ENCODE data around the gene CGB3. TPM values are rescaled to one million over a fixed set of nuclear protein-coding genes. Genes with fewer than 3 reads are reported as not detected.

CGB3 gene
- total RNA-seq, 1 experiment from 2014 or later = not detected

- in situ Hi-C loops (cut with HindIII; ENCODE audit: low sequenced_read_pairs) = no loop called here
- peak; percentile 47 for DNase-seq (ENCODE audit: low spot score)
Observed at GRCh38 chr19:48992581-48993174, 31.5 kb downstream of the CGB3 start.

GRCh38 chr19:48991873-48992580, 32.1 kb downstream of the CGB3 start:
- DNase-seq (ENCODE audit: low spot score) = peak; percentile 58
- in situ Hi-C loops (cut with HindIII; ENCODE audit: low sequenced_read_pairs) = no loop called here

GRCh38 chr19:48991011-48991609, 33.0 kb downstream of the CGB3 start:
- in situ Hi-C loops (cut with HindIII; ENCODE audit: low sequenced_read_pairs) = no loop called here
- DNase-seq (ENCODE audit: low spot score) = no peak

- in situ Hi-C loops (cut with HindIII; ENCODE audit: low sequenced_read_pairs) = no loop called here
- DNase-seq (ENCODE audit: low spot score) = no peak
Observed at GRCh38 chr19:48990400-48990799, 33.7 kb downstream of the CGB3 start.

GRCh38 chr19:48989701-48990291, 34.3 kb downstream of the CGB3 start:
- in situ Hi-C loops (cut with HindIII; ENCODE audit: low sequenced_read_pairs) = no loop called here
- peak; percentile 26 for DNase-seq (ENCODE audit: low spot score)

GRCh38 chr19:48988860-48989259, 35.3 kb downstream of the CGB3 start:
- in situ Hi-C loops (cut with HindIII; ENCODE audit: low sequenced_read_pairs) = no loop called here
- DNase-seq (ENCODE audit: low spot score) = no peak

- DNase-seq (ENCODE audit: low spot score) = no peak
- in situ Hi-C loops (cut with HindIII; ENCODE audit: low sequenced_read_pairs) = no loop called here
Observed at GRCh38 chr19:48988286-48988685, 35.8 kb downstream of the CGB3 start.

GRCh38 chr19:48987323-48987722, 36.8 kb downstream of the CGB3 start:
- no peak for DNase-seq (ENCODE audit: low spot score)
- in situ Hi-C loops (cut with HindIII; ENCODE audit: low sequenced_read_pairs) = no loop called here

GRCh38 chr19:48986211-48986610, 37.9 kb downstream of the CGB3 start:
- in situ Hi-C loops (cut with HindIII; ENCODE audit: low sequenced_read_pairs) = no loop called here

GRCh38 chr19:48985711-48986110, 38.4 kb downstream of the CGB3 start:
- in situ Hi-C loops (cut with HindIII; ENCODE audit: low sequenced_read_pairs) = no loop called here
- DNase-seq (ENCODE audit: low spot score) = no peak

More at GRCh38 chr19:48986211-48986610, 37.9 kb downstream of the CGB3 start:
- no peak for DNase-seq (ENCODE audit: low spot score)

- in situ Hi-C loops (cut with HindIII; ENCODE audit: low sequenced_read_pairs) = no loop called here
Observed at GRCh38 chr19:48982280-48982679, 41.9 kb downstream of the CGB3 start.

GRCh38 chr19:48977061-48977460, 47.1 kb downstream of the CGB3 start:
- in situ Hi-C loops (cut with HindIII; ENCODE audit: low sequenced_read_pairs) = no loop called here
- no peak for DNase-seq (ENCODE audit: low spot score)

More at GRCh38 chr19:48982280-48982679, 41.9 kb downstream of the CGB3 start:
- peak; percentile 26 for DNase-seq (ENCODE audit: low spot score)

- DNase-seq (ENCODE audit: low spot score) = peak; percentile 72
- in situ Hi-C loops (cut with HindIII; ENCODE audit: low sequenced_read_pairs) = no loop called here
Observed at GRCh38 chr19:48975947-48976847, 47.9 kb downstream of the CGB3 start.

Other genes starting within 250 kb of the CGB3 start
- gene BCAT2, start 213.3 kb downstream of the CGB3 start, total RNA-seq (2014; rRNA removed; shearing (Covaris generic)) = 43.4 and 44.1 TPM in 2 replicates
- 62.8 and 69.0 TPM in 2 replicates for gene HSD17B14, start 187.8 kb downstream of the CGB3 start, total RNA-seq (2014; rRNA removed; shearing (Covaris generic))
- 12.4 and 20.4 TPM in 2 replicates for gene PLEKHA4, start 155.7 kb downstream of the CGB3 start, total RNA-seq (2014; rRNA removed; shearing (Covaris generic))
- 44.0 and 58.7 TPM in 2 replicates for gene PPP1R15A, start 151.9 kb downstream of the CGB3 start, total RNA-seq (2014; rRNA removed; shearing (Covaris generic))
- gene TULP2, start 125.6 kb downstream of the CGB3 start, total RNA-seq (2014; rRNA removed; shearing (Covaris generic)) = not detected in 2 replicates
- 201 and 252 TPM in 2 replicates for gene NUCB1, start 124.0 kb downstream of the CGB3 start, total RNA-seq (2014; rRNA removed; shearing (Covaris generic))
- 3.0 and 4.2 TPM in 2 replicates for gene DHDH, start 90.6 kb downstream of the CGB3 start, total RNA-seq (2014; rRNA removed; shearing (Covaris generic))
- 160 and 177 TPM in 2 replicates for gene BAX, start 69.5 kb downstream of the CGB3 start, total RNA-seq (2014; rRNA removed; shearing (Covaris generic))
- gene FTL, start 59.0 kb downstream of the CGB3 start, total RNA-seq (2014; rRNA removed; shearing (Covaris generic)) = 4,146 and 4,408 TPM in 2 replicates
- gene GYS1, start 31.0 kb downstream of the CGB3 start, total RNA-seq (2014; rRNA removed; shearing (Covaris generic)) = 41.3 and 43.2 TPM in 2 replicates
- gene RUVBL2, start 30.4 kb downstream of the CGB3 start, total RNA-seq (2014; rRNA removed; shearing (Covaris generic)) = 426 and 535 TPM in 2 replicates
- gene LHB, start 7.2 kb downstream of the CGB3 start, total RNA-seq (2014; rRNA removed; shearing (Covaris generic)) = not detected in 2 replicates
- not detected in 2 replicates for gene CGB2, start 7.6 kb upstream of the CGB3 start, total RNA-seq (2014; rRNA removed; shearing (Covaris generic))
- not detected in 2 replicates for gene CGB1, start 12.6 kb upstream of the CGB3 start, total RNA-seq (2014; rRNA removed; shearing (Covaris generic))
- not detected in 2 replicates for gene CGB5, start 19.5 kb upstream of the CGB3 start, total RNA-seq (2014; rRNA removed; shearing (Covaris generic))
- not detected in 2 replicates for gene CGB8, start 24.8 kb upstream of the CGB3 start, total RNA-seq (2014; rRNA removed; shearing (Covaris generic))
- gene CGB7, start 33.4 kb upstream of the CGB3 start, total RNA-seq (2014; rRNA removed; shearing (Covaris generic)) = 4.8 and 7.2 TPM in 2 replicates
- 11.5 and 18.3 TPM in 2 replicates for gene NTF4, start 40.5 kb upstream of the CGB3 start, total RNA-seq (2014; rRNA removed; shearing (Covaris generic))
- 0.06 TPM in 1 of 2 replicates, not detected in the other for gene KCNA7, start 48.4 kb upstream of the CGB3 start, total RNA-seq (2014; rRNA removed; shearing (Covaris generic))
- gene SNRNP70, start 61.1 kb upstream of the CGB3 start, total RNA-seq (2014; rRNA removed; shearing (Covaris generic)) = 326 and 361 TPM in 2 replicates
- 19.1 and 32.2 TPM in 2 replicates for gene LIN7B, start 90.0 kb upstream of the CGB3 start, total RNA-seq (2014; rRNA removed; shearing (Covaris generic))
- gene C19orf73, start 94.8 kb upstream of the CGB3 start, total RNA-seq (2014; rRNA removed; shearing (Covaris generic)) = 0.74 TPM in 1 of 2 replicates, not detected in the other
- 101 and 111 TPM in 2 replicates for gene PPFIA3, start 95.2 kb upstream of the CGB3 start, total RNA-seq (2014; rRNA removed; shearing (Covaris generic))
- 4.6 and 7.2 TPM in 2 replicates for gene HRC, start 131.1 kb upstream of the CGB3 start, total RNA-seq (2014; rRNA removed; shearing (Covaris generic))
- 17.5 and 18.6 TPM in 2 replicates for gene TRPM4, start 133.5 kb upstream of the CGB3 start, total RNA-seq (2014; rRNA removed; shearing (Covaris generic))